Lower leg skin (tissue), 3 donors: ENCODE measurements around the gene KLF8.

Experiments used
- POLR2A ChIP-seq, 2 donors: fragments of 450-650 bp; IDR thresholded peaks; one replicate each; pipeline ENCODE4 v1.6.1; 2016 to 2017; ENCODE audit warnings: antibody characterized with exemption in 2 of 2, mild to moderate bottlenecking in 1 of 2, moderate library complexity in 1 of 2
- TF ChIP-seq, protein P1 (sequence below), 3 donors: fragments of 450-650 bp; IDR thresholded peaks; one replicate each; pipeline ENCODE4 v1.5.1; 2016; ENCODE audit warnings: antibody characterized with exemption in 3 of 3, mild to moderate bottlenecking in 3 of 3, moderate library complexity in 2 of 3

DNA sequence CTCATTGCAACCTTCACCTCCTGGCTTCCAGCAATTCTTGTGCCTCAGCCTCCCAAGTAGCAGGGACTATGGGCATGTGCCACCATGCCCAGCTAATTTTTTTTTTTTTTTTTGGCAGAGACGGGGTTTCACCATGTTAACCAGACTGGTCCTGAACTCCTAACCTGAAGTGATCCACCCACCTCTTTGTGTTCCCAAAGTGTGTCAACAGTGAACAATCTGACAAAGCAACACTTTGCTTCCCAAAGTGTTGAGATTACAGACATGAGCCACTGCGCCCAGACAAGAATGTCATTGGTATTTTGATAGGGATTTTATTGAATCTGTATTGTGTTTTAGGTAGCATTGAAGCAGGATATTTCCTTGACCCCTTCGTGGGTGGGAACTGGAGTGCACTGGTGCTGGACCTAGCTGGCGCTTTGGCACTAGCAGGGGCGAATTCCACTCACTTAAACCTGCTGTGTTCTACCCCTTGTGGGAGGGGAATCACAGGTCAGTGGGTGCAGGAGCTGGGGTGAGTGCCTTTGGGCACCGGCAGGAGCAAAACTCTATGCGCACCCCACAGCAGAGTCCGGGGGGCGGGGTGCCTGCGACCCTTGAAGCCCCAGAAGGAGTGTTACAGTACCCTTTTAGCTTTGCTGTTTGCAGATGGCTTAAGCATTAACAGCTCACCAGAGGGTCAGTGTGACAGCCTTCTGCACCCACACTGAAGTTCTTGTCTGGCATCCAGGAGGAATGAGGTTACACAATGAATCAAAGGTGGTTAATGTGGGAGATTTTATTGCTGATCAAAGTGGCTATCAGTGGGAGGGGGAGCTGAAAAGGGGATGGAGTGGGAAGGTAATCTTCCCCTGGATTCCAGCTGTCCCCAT, 21.9 kb downstream of the KLF8 start:
- TF ChIP-seq POLR2A (IDR thresholded peaks at IDR 0.05): no peak
- TF ChIP-seq, protein P1, sequence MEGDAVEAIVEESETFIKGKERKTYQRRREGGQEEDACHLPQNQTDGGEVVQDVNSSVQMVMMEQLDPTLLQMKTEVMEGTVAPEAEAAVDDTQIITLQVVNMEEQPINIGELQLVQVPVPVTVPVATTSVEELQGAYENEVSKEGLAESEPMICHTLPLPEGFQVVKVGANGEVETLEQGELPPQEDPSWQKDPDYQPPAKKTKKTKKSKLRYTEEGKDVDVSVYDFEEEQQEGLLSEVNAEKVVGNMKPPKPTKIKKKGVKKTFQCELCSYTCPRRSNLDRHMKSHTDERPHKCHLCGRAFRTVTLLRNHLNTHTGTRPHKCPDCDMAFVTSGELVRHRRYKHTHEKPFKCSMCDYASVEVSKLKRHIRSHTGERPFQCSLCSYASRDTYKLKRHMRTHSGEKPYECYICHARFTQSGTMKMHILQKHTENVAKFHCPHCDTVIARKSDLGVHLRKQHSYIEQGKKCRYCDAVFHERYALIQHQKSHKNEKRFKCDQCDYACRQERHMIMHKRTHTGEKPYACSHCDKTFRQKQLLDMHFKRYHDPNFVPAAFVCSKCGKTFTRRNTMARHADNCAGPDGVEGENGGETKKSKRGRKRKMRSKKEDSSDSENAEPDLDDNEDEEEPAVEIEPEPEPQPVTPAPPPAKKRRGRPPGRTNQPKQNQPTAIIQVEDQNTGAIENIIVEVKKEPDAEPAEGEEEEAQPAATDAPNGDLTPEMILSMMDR (IDR thresholded peaks at IDR 0.05): no peak
